Inferior parietal cortex (tissue), 1 donor: ENCODE data around the gene SPRR2E.
"Not testable (repeated sequence)": the region's sequence is repeated elsewhere in the genome, so short reads cannot be mapped to it uniquely, and the experiment has no call there.

Source experiments
- DNase-seq: peaks from one replicate; pipeline ENCODE4 v3.0.0-alpha.2; 2016; ENCODE audit errors: extremely low spot score

The SPRR2E gene

DNA sequence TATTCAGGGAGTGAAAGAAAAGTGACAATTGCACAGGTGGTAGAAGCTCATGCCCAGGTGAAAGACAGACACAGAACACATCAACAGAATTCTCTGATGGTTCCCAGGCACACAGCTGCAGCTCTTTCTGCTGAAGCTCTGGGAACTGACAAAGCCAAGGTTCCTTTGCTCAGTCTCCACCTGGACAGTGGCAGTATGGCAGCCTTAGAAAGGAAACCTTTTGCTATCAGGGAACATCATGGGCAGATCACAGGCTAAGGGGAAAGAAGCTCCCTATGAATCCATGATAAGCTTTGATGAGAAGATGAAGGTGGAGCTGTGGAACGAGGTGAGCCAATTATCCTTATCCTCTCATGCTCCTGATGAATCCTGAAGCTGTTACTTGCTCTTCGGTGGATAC, 24.1 kb downstream of the SPRR2E start:
- DNase-seq, result no peak

- no peak for DNase-seq
These were observed 35.2 kb downstream of the SPRR2E start for GRCh38 chr1:153058826-153059784.

- DNase-seq, result no peak
These were observed 36.2 kb downstream of the SPRR2E start for GRCh38 chr1:153058154-153058553.

DNA sequence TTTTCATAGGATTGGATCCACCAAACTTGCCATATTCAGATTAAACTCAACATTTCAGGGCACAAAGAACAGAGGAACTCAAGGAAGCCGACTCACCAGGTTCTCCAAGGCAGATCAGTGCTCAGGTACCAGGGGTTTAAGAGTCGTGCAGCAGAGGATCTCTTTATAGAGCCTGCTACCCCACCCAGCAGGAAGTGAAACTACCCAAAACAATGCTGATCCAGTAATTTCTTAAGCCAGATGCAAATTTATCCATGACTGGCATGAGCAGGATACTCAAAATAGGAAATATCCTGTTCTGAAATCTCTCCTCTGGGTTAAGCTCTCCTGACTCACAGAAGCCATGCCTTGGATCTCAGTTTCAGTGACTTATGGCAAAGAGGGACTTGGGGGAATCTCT, 37.0 kb downstream of the SPRR2E start, which contains the start of gene SPRR2A:
Gene SPRR2A (minus strand): TSS at position 138 of the 400 bp plus-strand sequence. CDS start 777 bp downstream, outside the sequence.
- no peak for DNase-seq

GRCh38 chr1:153056111-153056510, 38.2 kb downstream of the SPRR2E start:
- DNase-seq, result not testable (repeated sequence)

- no peak for DNase-seq
These were observed 45.1 kb downstream of the SPRR2E start for GRCh38 chr1:153049211-153049610.
